Activated CD4-positive, alpha-beta T cell treated with anti-CD3 and anti-CD28 coated beads for 48 hours (primary cell): ENCODE data around the gene AUTS2.
A peak's percentile ranks its signal among the peaks of the same experiment; 100 is the strongest.

ENCODE experiments used
- DNase-seq: peaks from one replicate; pipeline ENCODE4 v3.0.0-alpha.2; 2020

AUTS2 gene

DNA sequence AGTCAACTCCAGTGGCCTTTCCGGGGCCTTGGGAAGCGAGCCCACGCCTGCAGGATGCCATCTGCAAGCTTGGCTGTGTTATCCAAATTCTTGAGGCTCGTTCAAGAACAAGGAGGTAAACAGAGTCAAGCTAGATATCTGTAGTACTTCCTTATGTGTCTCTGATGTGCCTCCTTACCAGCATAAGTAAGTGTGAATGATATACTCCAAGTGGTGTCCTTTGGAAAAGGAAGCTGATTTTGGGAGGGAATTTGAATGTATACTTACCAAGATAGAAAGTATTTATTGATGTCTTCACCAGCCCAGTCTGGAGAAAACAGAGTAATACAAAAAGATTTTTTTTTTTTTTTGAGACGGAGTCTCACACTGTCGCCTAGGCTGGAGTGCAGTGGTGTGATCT lies 1161.4 kb downstream of the AUTS2 start:
- DNase-seq: no peak

DNA sequence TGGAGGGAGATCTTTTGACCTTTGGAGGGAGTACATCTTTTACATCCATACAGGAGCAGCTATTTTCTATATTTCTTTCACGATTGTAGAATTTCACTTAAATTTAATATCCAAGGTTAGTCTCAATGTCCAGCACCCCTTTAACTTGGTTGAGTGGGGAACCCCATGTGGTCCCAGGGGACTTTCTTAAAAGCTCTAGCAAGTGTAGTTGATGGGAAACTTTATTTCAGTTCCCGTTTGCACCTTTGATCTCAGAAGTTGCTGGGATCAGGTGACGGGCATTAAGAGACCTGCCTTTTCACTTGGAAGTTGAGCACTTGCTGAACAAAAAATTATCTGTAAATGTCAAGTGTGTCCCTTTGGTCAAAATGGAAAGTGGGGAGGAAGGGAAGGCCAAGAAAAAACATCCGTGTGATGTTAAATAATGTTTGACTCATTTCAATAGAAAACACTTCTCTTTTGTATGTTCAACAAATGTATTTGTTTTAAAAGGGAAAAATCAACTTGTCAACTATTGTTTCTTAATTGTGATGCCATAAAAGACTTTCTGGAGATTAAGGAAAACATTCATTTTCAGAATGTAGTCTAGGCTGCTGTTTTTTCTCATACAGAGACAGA lies 1163.5 kb downstream of the AUTS2 start:
- no peak for DNase-seq

DNA sequence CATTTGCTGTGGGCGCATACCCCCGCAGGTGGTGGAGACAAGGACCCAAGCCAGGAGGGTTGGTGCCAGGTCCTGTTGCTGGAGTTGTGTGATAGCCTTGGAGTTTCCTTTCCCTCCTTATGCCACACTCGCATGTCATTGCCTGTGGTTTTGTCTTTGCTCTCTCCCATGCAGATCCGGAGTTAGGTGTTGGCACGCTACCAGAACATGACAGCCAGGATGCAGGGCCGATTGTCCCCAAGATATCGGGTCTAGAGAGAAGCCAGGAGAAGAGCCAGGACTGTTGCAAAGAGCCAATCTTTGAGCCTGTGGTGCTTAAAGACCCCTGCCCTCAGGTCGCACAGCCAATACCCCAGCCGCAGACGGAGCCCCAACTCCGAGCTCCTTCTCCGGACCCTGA lies 1164.4 kb downstream of the AUTS2 start:
- DNase-seq: no peak

DNA sequence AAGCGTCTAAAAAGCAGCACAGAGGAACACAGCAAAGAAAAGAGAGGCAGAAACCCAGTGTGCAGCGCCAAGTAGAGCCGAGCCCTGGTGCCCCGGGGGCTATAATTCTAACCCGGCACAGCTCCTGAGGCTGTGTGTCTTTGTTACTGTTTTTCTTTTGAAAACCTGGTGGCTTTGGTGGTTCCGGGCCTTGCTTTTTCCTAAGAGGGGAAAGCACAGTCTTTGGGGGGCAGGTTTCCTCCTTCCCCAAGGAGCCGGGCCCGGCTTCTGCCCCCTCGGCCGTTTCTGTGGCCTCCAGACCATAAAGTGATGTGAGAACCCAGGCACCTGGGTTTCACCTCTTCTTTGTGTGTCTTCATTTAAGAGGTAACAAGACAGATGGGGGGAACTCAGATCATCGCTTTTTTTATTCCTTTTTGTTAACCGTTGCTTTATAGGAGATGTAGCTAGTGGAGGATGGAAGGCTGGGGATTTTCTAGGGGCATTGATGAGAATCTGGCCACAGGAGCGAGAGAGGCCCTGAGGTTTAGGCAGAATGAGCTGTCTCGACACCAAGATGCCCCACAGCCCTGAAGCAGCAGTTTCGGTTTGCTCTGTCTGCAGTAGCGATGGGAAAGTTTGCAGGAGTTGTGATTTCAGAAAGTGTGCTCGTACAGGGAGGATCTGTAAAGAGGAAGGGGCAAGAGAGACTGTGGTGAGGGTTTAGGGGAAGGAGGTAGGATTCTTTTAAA lies 1165.9 kb downstream of the AUTS2 start:
- peak; percentile 13 for DNase-seq

DNA sequence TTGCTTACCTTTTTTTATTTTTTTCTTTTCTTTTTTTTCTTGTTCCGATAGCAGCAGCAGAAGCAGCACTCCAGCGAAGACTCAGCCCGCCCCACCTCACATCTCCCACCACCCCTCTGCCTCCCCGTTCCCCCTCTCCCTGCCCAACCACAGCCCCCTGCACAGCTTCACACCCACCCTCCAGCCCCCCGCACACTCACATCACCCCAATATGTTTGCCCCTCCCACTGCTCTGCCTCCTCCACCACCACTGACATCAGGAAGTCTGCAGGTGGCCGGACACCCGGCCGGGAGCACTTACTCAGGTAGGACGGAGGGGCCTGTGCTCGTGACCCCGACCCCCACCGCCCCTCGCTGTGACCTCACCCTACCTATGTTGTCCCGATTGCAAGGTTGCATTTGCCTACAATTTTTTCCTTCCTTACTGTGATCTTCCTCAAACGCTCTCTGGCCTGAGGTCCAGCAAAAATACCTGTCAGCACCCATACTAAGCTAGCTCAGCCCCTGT lies 1166.5 kb downstream of the AUTS2 start:
- DNase-seq: no peak

DNA sequence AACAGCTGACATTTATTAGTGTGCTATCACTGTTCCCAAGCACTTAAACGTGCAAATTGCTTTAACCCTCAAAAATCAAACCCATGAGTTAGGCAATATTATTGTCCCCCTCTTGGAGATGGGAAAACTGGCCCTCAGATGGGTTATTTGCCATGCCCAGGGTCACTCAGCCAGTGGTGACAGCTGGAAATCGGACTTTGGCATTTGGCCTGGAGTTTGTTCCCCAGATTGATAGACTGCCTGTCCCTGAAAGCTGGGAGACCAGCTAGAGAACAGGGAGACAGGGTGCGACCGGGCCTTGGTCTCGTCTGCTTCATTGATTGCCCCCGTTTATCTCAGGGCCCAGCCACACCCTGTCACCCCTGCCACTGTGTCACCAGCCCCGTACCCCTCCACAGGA lies 1167.4 kb downstream of the AUTS2 start:
- DNase-seq: no peak

DNA sequence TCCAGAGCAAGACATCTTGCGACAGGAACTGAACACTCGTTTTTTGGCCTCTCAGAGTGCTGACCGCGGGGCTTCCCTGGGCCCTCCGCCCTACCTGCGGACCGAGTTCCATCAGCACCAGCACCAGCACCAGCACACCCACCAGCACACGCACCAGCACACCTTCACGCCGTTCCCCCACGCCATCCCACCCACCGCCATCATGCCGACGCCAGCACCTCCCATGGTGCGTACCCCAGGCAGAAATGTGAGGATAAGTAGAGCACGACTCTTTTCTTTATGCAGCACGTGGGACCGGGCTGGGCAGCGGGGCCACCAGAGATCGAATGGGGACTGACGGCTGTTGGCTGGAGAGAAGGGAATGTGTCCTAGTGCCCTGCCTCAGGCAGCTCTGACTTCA lies 1167.8 kb downstream of the AUTS2 start:
- no peak for DNase-seq

DNA sequence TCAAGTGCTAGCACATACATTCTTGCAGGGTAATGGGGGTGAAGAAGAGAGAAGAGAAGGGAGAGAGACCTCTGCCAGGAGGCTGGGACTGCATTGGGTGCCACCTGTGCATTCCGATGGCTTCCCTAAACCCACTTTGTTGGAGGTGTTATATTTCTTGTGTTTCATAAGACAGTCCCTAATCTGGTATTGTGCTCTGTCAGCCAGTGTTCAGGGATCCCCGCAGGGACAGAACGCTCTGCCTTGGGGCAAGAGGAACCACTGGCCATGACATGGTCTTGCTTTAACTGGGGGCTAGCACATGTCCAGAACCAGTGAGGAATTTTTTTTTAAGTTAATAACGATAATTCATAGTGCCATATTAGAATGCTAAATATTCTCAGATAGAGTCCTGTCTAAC lies 1168.4 kb downstream of the AUTS2 start:
- DNase-seq: no peak

DNA sequence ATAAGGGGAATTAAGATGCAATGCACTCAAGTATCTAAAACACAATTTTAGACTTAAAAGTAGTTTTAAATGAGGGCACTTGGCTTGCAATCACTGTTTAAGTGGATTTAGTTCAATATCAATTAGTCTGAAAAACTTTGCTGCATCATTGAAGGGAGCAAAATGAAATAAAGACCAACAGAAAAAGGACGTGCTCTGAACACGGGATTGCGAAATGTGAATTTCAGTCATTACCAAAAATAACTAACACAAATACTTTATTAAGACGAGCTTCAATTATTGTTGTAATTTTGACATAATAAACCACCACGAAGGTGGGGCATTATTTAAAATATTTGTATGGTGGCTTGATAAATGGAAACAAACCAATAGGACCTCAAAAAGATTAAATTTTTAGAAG lies 1171.9 kb downstream of the AUTS2 start:
- no peak for DNase-seq

DNA sequence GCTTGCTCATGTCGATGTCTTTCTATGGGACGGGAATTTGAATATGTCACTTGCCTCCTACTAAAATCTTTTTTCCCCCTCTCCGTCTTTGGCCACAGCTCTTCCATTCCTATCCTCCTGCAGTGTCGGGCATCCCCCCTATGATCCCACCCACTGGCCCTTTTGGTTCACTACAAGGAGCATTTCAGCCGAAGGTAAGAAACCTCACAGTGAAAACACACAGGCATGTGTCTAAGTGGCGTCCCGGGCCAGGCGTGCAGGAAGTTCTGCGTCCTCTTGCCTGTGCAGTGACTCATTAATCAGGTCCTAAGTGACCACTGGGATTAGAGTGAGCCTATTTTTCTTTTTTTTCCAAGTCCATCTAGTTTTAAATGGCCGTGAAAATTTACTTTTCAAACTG lies 1173.2 kb downstream of the AUTS2 start:
- DNase-seq: no peak

DNA sequence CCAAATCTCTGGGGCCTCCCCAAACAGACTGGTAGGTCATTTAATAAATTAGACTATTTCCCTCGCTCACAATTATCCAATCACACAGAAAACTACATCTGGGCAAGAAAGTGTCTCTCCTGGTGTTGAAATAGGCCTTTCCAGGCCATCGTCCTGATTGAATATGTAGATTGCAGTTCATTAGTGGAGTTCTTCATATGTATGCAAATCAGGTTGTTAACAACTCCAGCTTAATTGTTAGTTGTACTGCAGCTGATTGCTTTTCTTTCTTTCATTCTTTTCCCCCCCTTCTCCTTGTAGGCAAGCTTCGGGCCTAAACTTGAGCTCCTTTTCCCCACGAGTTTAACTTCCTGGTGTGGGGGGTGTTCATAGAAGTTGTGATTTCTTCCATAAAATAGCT lies 1174.6 kb downstream of the AUTS2 start:
- no peak for DNase-seq

DNA sequence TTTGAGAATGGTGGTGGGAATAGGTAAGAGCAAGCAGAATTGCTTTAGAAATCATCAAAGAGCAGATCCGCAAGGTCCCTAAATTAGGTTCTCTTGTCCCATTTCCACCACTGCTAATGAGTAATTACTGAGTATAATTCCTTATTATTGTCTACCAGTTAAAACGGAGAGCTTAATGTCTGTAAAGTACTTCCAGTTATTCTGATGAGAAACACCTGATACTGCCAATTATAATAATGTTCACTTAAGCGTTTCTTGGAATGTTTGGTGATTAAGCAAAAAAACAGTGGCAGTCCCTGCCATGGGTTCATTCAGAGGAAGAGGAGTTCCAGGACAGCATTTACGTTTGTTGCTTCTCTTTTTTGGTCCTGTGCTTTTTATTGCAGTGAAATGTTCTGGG lies 1175.1 kb downstream of the AUTS2 start:
- no peak for DNase-seq

DNA sequence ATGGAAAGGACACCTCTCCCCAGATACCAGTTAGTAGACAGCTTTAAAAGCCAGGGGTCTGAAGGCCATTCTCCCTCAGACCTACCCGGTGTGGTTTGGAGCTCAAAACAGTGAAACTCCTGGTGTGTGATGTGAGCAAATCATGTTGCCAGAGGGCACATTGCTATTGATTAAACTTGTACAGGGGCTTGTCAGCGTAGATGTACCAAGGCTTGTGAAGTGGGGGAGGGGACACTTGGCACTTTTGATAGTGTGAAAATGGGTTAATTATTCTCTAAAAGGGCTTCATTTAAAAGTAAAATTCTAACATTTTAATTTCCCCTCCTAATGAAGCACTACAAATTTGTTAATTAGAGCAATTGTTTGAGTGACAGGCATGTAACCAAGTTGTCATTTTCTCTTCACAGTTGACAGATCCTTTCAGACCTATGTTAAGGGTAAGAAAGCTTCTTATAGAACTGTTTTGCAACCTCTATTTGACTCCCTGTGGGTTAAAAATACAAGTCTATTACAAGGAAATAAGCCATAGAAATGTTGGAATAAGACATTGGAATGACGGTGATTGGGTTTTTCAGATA lies 1176.8 kb downstream of the AUTS2 start:
- DNase-seq: no peak

DNA sequence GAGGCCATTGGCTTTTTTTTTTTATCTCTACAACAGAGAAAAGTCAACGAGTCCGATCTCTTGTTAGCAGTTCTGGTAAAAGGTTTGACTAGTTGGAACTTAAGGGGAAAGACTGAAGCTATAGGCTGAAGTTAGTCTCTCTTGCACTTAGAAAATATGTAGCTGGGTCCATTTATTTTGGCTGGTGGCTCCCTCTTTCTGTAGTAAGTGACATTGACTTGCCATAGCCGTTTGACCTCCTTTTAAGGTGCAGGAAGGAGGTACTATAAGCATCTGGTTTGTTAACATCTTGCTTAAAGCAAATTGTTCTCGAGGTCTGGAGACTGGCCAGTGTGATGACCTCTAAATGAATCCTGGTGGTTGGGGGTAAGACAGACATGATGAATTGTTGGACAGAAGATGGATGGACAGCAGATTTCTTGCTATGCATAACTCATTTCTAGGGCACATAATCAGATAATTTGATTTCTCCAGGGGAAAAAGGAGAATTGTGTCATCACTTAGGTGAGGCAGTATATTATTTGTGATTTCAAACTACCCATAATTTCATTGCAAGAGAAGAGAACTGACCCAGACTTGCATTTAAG lies 1177.4 kb downstream of the AUTS2 start:
- no peak for DNase-seq

DNA sequence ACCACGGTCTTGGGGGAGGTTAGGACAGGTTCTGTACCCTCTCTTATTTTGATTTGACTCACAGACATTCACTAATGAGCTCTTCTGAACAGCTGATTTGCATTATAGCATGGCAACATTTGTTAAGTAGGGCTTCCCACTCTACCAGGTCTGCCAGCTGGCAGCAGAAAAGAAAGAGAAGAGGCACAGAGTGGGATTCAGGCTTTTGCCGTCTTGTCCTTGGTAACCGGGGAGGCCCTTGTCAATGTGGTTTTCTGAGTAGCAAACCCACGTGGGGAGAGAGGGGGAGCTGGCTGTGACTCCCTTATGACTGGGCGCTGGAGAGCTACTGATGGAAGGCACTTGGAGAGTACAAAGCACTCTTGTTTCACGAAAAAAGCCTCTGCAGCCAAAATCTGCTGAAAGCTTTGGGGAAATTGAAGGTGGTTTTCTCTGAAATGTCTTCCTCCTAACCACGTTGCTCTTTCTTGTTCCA lies 1178.4 kb downstream of the AUTS2 start:
- peak; percentile 9 for DNase-seq

DNA sequence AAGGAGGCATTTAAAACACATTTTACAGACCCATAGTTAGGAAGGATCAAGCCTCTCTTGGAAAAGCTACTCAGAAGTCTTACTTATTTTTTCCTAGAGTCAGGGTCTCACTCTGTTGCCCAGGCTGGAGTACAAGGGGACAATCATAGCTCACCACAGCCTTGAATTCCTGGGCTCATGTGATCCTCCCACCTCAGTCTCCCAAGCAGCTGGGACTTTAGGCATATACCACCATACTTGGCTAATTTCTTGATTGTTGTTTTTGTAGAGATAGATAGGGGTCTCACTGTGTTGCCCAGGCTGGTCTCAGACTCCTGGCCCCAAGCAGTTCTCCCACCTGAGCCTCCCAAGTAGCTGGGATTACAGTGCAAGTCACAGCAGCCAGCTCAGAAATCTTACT lies 1179.0 kb downstream of the AUTS2 start:
- DNase-seq: no peak

DNA sequence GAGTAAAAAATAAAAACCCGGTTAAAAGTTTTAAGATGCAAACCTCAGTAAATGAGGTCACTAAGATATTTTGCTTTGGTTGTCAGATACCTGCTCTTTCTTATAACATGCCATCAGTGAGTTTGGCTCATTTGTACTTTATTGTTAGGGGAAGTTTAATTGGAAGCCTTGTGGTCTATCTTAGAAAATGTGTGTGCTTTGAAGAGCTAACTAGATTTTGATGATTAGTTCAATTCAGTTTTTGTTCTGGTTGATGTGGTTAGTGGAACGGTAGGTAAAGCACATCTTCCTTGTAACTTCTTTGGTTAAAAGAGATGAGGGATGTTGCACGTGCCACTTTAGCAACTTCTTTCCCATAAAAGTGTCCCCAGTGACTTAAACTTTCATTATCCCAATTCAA lies 1180.3 kb downstream of the AUTS2 start:
- DNase-seq: no peak

DNA sequence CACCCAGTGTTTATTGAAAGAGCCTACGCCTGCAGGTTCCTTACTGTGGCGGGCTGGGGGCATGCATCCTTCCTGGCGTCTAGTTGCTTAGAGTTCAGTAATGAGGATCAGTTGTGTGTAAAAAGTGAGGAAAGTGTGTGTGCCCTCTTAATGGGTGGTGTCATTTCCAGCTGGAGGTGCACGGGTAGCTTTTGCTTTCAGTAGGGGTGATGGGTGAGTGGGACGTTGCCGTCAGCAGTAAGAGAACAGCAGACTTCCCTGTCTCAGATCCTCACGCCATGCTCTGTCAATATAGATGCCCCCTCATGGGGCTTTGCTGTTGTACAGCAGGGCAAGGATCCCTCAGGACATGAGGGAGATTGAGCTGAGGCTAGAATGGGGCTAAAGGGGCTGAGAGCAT lies 1181.0 kb downstream of the AUTS2 start:
- no peak for DNase-seq

DNA sequence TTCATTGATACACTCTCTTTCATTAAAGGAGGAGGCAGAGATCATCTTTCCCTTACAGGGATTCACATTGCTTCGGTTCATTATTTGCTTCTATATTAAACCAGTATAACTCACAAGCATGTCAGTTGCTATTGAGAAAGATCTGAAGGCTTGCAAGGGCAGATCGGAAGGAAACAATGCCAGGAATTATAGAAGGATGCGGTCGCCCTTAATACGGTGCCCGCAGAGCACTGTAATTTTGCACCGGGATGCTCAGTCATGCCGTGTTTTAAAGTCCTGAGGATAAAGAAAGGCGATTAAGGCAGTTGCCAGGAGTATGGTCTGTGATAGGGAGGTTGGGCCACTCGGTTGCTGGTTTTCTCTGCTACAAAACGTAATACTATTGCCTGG lies 1183.6 kb downstream of the AUTS2 start:
- no peak for DNase-seq

DNA sequence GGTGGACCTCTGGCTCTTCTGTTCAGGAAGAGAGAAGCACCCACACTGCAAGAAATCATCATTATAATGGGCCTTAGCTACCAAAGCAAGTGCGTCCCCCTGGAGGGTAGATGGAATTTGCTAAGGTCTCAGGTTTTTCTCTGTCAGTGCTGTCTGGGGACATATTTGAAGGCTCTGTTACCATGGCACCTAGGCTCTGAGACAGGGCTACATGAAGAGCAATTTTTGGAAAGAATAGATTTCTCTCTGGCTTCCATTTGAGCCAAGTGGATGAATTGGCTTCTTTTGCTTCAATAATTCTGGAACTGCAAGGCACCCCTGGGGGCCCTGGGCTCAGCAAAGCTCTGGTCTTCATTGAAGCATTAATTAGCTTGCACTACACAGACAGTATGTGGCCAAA lies 1184.5 kb downstream of the AUTS2 start:
- DNase-seq: no peak

DNA sequence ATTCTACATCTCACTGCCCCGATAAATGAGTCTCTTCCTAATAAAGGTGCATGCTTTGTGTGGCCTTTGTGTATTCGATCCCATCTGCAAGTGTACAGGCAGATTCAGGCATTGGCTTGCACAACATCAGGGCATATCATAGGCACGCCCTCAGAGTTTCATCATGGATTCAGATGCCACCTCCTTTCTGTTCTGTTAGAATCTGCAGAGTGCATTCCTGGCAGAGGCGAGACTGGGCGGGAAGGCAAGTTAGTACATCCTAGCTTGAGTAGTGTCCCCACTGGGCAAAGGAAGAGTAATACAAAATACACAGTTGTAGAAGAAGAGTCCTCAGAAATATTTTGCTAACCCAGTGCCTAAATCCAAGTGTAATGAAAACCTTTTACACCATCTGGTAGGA lies 1187.2 kb downstream of the AUTS2 start:
- no peak for DNase-seq

DNA sequence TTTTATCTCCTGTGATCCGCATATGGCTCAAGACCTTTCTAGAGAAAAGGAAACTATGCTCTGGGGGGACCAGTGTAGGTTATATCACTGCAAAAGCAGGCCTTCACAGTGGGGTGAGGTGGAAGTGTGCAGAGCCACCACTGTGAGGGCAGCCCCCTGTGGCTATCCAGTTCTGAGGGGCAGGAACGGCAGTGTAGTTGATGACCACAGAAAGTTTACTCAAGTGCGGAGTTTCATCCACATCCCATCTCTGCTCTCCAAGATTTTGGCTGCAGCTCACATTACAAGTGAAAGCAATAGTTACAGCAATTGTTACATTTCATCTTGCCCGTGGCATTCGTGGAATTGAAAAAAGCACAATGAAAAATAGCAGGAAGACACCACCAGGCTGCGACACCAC lies 1187.8 kb downstream of the AUTS2 start:
- no peak for DNase-seq

DNA sequence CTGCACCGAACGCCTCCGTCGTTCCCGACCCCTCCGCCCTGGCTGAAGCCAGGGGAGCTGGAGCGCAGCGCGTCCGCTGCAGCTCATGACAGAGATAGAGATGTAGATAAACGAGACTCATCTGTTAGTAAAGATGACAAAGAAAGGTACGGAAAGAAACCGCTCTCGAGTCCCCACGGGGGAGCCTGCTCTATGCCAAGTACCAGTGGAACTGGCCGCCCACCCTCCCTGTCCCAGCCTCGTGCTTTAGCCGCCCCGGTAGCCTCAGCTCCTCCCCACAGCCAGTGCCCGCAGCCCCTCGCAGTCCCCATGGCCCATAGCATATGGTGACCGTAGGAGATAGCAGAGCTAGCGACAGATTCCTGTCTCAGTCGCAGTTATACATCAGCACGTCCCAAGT lies 1189.0 kb downstream of the AUTS2 start:
- no peak for DNase-seq

DNA sequence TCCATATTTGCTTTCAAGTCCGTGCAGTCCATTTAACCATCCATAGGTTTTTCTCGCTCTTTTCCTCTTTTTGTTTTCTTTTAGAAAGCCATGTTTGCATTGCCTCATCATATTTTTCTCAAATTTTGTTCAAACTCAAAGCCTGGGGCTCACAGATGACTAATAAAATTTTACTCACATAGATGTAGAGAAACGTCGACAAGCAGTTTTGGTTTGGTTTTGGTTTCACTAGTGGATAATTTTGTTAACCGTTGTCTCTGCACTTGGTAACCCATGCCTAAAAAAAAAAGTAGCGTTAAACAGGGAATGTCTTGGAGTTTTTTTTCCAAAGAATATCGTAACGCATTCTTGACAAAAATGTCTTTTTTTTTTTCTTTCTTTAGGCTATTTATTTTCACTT lies 1189.5 kb downstream of the AUTS2 start:
- DNase-seq: no peak
